HepG2 (cell line): ENCODE results near the gene SLC39A1. TPM values are rescaled to one million over a fixed set of nuclear protein-coding genes. Genes with fewer than 3 reads are reported as not detected.
A peak's percentile ranks its signal among the peaks of the same experiment; 100 is the strongest.

ENCODE experiments used
- BCL6 ChIP-seq: IDR thresholded peaks from 2 replicates; pipeline ENCODE4 v1.6.1; 2016; ENCODE audit warnings: missing genetic modification reagents, missing compliant biosample characterization
- CENPBD1 ChIP-seq: sonication (generic); formaldehyde crosslinking; IDR thresholded peaks from 2 replicates; pipeline ENCODE4 v1.8.0; 2022; ENCODE audit warnings: missing genetic modification reagents, low read depth, mild to moderate bottlenecking, borderline replicate concordance
- GATAD1 ChIP-seq: IDR thresholded peaks from 2 replicates; pipeline ENCODE4 v1.6.1; 2016; ENCODE audit warnings: missing genetic modification reagents, missing compliant biosample characterization
- HDAC2 ChIP-seq: sonication (generic); formaldehyde crosslinking; IDR thresholded peaks from 2 replicates; pipeline ENCODE4 v1.4.0; 2020; ENCODE audit warnings: missing genetic modification reagents
- HNRNPLL ChIP-seq: fragments of 200-400 bp; formaldehyde crosslinking; IDR thresholded peaks from 2 replicates; pipeline ENCODE4 v1.6.1; 2017; ENCODE audit warnings: mild to moderate bottlenecking, low read depth, low read length; ENCODE audit not compliant: poor library complexity, severe bottlenecking
- HOXA5 ChIP-seq: sonication (generic); formaldehyde crosslinking; IDR thresholded peaks from 2 replicates; pipeline ENCODE4 v1.4.0; 2020; ENCODE audit warnings: missing genetic modification reagents
- KDM1A ChIP-seq: IDR thresholded peaks from 2 replicates; pipeline ENCODE4 v1.6.1; 2016; ENCODE audit warnings: missing compliant biosample characterization
- KDM5A ChIP-seq: fragments of 200-600 bp; sonication (generic); IDR thresholded peaks from 2 replicates; pipeline ENCODE4 v1.7.0; 2018; ENCODE audit warnings: antibody characterized with exemption, mild to moderate bottlenecking, low read length, borderline replicate concordance
- KDM5B ChIP-seq: sonication (generic); formaldehyde crosslinking; IDR thresholded peaks from 2 replicates; pipeline ENCODE4 v1.4.0; 2020; ENCODE audit warnings: missing genetic modification reagents, mild to moderate bottlenecking, borderline replicate concordance
- KLF15 ChIP-seq: sonication (generic); formaldehyde crosslinking; IDR thresholded peaks from 2 replicates; pipeline ENCODE4 v1.8.1; 2023; ENCODE audit warnings: borderline replicate concordance, mild to moderate bottlenecking, inconsistent platforms, missing genetic modification reagents, mixed read lengths
- MTERF4 ChIP-seq: sonication (generic); formaldehyde crosslinking; IDR thresholded peaks from 2 replicates; pipeline ENCODE4 v1.8.0; 2023; ENCODE audit warnings: mild to moderate bottlenecking, missing genetic modification reagents
- MXD1 ChIP-seq: sonication (generic); formaldehyde crosslinking; IDR thresholded peaks from 2 replicates; pipeline ENCODE4 v1.4.0; 2020; ENCODE audit warnings: mild to moderate bottlenecking, missing genetic modification reagents
- NR2C2 ChIP-seq: sonication (generic); formaldehyde crosslinking; IDR thresholded peaks from 2 replicates; pipeline ENCODE4 v1.4.0; 2020; ENCODE audit warnings: missing genetic modification reagents, mild to moderate bottlenecking, moderate library complexity, borderline replicate concordance
- RBM39 ChIP-seq: fragments of 200-400 bp; formaldehyde crosslinking; IDR thresholded peaks from one replicate; pipeline ENCODE4 v1.6.1; 2018; ENCODE audit warnings: antibody characterized with exemption, mild to moderate bottlenecking, low read depth, low read length; ENCODE audit not compliant: poor library complexity, severe bottlenecking
- SOX6 ChIP-seq, 2 experiments: fragments of 450-650 bp in 1 of 2; sonication (generic) in 1 of 2; formaldehyde crosslinking in 1 of 2; IDR thresholded peaks; 2 replicates each; pipeline versions ENCODE4 v1.4.0 to v1.6.1; 2017 to 2020; ENCODE audit warnings: antibody characterized with exemption in 1 of 2, mild to moderate bottlenecking in 1 of 2, missing genetic modification reagents in 1 of 2
- SP5 ChIP-seq: IDR thresholded peaks from 2 replicates; pipeline ENCODE4 v1.6.1; 2016; ENCODE audit warnings: low read depth, borderline replicate concordance
- TBX2 ChIP-seq: sonication (generic); formaldehyde crosslinking; IDR thresholded peaks from 2 replicates; pipeline ENCODE4 v1.5.0; 2020; ENCODE audit warnings: missing genetic modification reagents, mild to moderate bottlenecking, borderline replicate concordance
- TCF7 ChIP-seq: sonication (generic); IDR thresholded peaks from 2 replicates; pipeline ENCODE4 v1.6.1; 2016; ENCODE audit warnings: antibody characterized with exemption, low read depth
- YEATS2 ChIP-seq: sonication (generic); formaldehyde crosslinking; IDR thresholded peaks from 2 replicates; pipeline ENCODE4 v1.4.0; 2020; ENCODE audit warnings: missing genetic modification reagents, borderline replicate concordance
- ZMYM2 ChIP-seq: sonication (generic); formaldehyde crosslinking; IDR thresholded peaks from 2 replicates; pipeline ENCODE4 v1.8.0; 2022; ENCODE audit warnings: mild to moderate bottlenecking, missing genetic modification reagents
- ZNF563 ChIP-seq: sonication (generic); formaldehyde crosslinking; IDR thresholded peaks from 2 replicates; pipeline ENCODE4 v1.8.0; 2022; ENCODE audit warnings: mild to moderate bottlenecking, moderate library complexity, missing genetic modification reagents
- ZNF564 ChIP-seq: sonication (generic); formaldehyde crosslinking; IDR thresholded peaks from 2 replicates; pipeline ENCODE4 v1.8.1; 2023; ENCODE audit warnings: mild to moderate bottlenecking, missing genetic modification reagents
- ZNF570 ChIP-seq: sonication (generic); formaldehyde crosslinking; IDR thresholded peaks from 2 replicates; pipeline ENCODE4 v1.4.0; 2020; ENCODE audit warnings: mild to moderate bottlenecking, missing genetic modification reagents, borderline replicate concordance
- ZNF589 ChIP-seq: sonication (generic); formaldehyde crosslinking; conservative IDR thresholded peaks from 2 replicates; pipeline ENCODE4 v1.8.0; 2022; ENCODE audit warnings: mild to moderate bottlenecking, moderate library complexity, missing genetic modification reagents
- ZNF605 ChIP-seq: sonication (generic); formaldehyde crosslinking; IDR thresholded peaks from 2 replicates; pipeline ENCODE4 v1.8.0; 2022; ENCODE audit warnings: mild to moderate bottlenecking, missing genetic modification reagents
- ZNF747 ChIP-seq: sonication (generic); formaldehyde crosslinking; IDR thresholded peaks from 2 replicates; pipeline ENCODE4 v1.8.1; 2023; ENCODE audit warnings: missing genetic modification reagents, mild to moderate bottlenecking, borderline replicate concordance
- ZNF776 ChIP-seq: sonication (generic); formaldehyde crosslinking; IDR thresholded peaks from 2 replicates; pipeline ENCODE4 v1.4.0; 2020; ENCODE audit warnings: mild to moderate bottlenecking, missing genetic modification reagents
- ZSCAN20 ChIP-seq: sonication (generic); formaldehyde crosslinking; IDR thresholded peaks from 2 replicates; pipeline ENCODE4 v1.4.0; 2020; ENCODE audit warnings: missing genetic modification reagents, mild to moderate bottlenecking, borderline replicate concordance
- ZSCAN25 ChIP-seq: sonication (generic); formaldehyde crosslinking; IDR thresholded peaks from 2 replicates; pipeline ENCODE4 v1.8.0; 2022; ENCODE audit warnings: mild to moderate bottlenecking, missing genetic modification reagents
- ZSCAN31 ChIP-seq: sonication (generic); formaldehyde crosslinking; IDR thresholded peaks from 2 replicates; pipeline ENCODE4 v1.5.0; 2020; ENCODE audit warnings: low read depth, mild to moderate bottlenecking, missing genetic modification reagents
- polyA plus RNA-seq, 8 experiments: library from polyadenylated mRNA; depleted of rRNA in 3 of 8; stranded (reverse) in 7 of 8; unstranded in 1 of 8; fragments of >200 nt; fragmentation: Illumina TruSeq in 4 of 8; extraction: Trizol in 4 of 8; gene quantifications; 2 replicates each; pipeline versions ENCODE4 v1.2.1 to v1.2.3, GENCODE V29; 2011 to 2016; ENCODE audit warnings: low read depth in 4 of 8, missing spikeins in 1 of 8, mixed read lengths in 1 of 8; ENCODE audit not compliant: insufficient read depth in 1 of 8
- total RNA-seq, 5 experiments: library from RNA; depleted of rRNA; stranded (reverse); fragments of >200 nt; fragmentation: Illumina TruSeq; extraction: Trizol; gene quantifications; 2 replicates each; pipeline ENCODE4 v1.2.3, GENCODE V29; 2016; ENCODE audit warnings: low read depth in 1 of 5

Gene SLC39A1
- total and polyA plus RNA-seq, 2 of the 13 experiments (the other 11 are each of a cell fraction or from before 2014, with no cell fraction given): 71.2 to 78.4 TPM

- no peak for TF ChIP-seq SOX6 (IDR thresholded peaks at IDR 0.05)
- 0 out of 2 replicates have a peak, but pooled peaks have one; percentile 20 for TF ChIP-seq SOX6 (CRISPR knock-in tag; IDR thresholded peaks at IDR 0.05)
- 0 out of 2 replicates have a peak, but pooled peaks have one; percentile 72 for TF ChIP-seq ZSCAN31 (CRISPR knock-in tag)
- TF ChIP-seq MXD1 (CRISPR knock-in tag): peak; percentile 56; the same call in 1 of the 2 replicates
- peak; percentile 21; the same call in 1 of the 2 replicates for TF ChIP-seq KDM5B (CRISPR knock-in tag)
- TF ChIP-seq HDAC2 (CRISPR knock-in tag): 0 out of 2 replicates have a peak, but pooled peaks have one; percentile 9
- TF ChIP-seq KLF15 (CRISPR knock-in tag): no peak
- 0 out of 2 replicates have a peak, but pooled peaks have one; percentile 1 for TF ChIP-seq HOXA5 (CRISPR knock-in tag)
- TF ChIP-seq ZMYM2: no peak
- no peak for TF ChIP-seq ZSCAN25
- TF ChIP-seq ZNF747 (CRISPR knock-in tag): 0 out of 2 replicates have a peak, but pooled peaks have one; percentile 38
- TF ChIP-seq HNRNPLL: peak; percentile 84
- no peak for TF ChIP-seq ZSCAN20 (CRISPR knock-in tag)
- 0 out of 2 replicates have a peak, but pooled peaks have one; percentile 3 for TF ChIP-seq GATAD1
- TF ChIP-seq ZNF564: 0 out of 2 replicates have a peak, but pooled peaks have one; percentile 64
- TF ChIP-seq ZNF589 (CRISPR knock-in tag): no peak
- TF ChIP-seq BCL6 (CRISPR knock-in tag): peak; percentile 75
- 0 out of 2 replicates have a peak, but pooled peaks have one; percentile 57 for TF ChIP-seq MTERF4
- no peak for TF ChIP-seq YEATS2 (CRISPR knock-in tag)
- no peak for TF ChIP-seq ZNF570 (CRISPR knock-in tag)
- TF ChIP-seq RBM39: peak; percentile 56
- TF ChIP-seq SP5 (CRISPR knock-in tag): 0 out of 2 replicates have a peak, but pooled peaks have one; percentile 29
- TF ChIP-seq CENPBD1: no peak
- peak; percentile 51 for TF ChIP-seq TBX2 (CRISPR knock-in tag)
- TF ChIP-seq ZNF563 (CRISPR knock-in tag): no peak
- no peak for TF ChIP-seq KDM1A (CRISPR knock-in tag)
- no peak for TF ChIP-seq TCF7
- TF ChIP-seq NR2C2 (CRISPR knock-in tag): no peak
- TF ChIP-seq ZNF605 (CRISPR knock-in tag): 0 out of 2 replicates have a peak, but pooled peaks have one; percentile 49
- 0 out of 2 replicates have a peak, but pooled peaks have one; percentile 48 for TF ChIP-seq ZNF776
- TF ChIP-seq KDM5A: 0 out of 2 replicates have a peak, but pooled peaks have one; percentile 33
Observed at GRCh38 chr1:153963850-153964331, 554 bp upstream of the SLC39A1 start (continued).
